Measurements from ENCODE around the gene NEDD4L.

NEDD4L gene

DNA sequence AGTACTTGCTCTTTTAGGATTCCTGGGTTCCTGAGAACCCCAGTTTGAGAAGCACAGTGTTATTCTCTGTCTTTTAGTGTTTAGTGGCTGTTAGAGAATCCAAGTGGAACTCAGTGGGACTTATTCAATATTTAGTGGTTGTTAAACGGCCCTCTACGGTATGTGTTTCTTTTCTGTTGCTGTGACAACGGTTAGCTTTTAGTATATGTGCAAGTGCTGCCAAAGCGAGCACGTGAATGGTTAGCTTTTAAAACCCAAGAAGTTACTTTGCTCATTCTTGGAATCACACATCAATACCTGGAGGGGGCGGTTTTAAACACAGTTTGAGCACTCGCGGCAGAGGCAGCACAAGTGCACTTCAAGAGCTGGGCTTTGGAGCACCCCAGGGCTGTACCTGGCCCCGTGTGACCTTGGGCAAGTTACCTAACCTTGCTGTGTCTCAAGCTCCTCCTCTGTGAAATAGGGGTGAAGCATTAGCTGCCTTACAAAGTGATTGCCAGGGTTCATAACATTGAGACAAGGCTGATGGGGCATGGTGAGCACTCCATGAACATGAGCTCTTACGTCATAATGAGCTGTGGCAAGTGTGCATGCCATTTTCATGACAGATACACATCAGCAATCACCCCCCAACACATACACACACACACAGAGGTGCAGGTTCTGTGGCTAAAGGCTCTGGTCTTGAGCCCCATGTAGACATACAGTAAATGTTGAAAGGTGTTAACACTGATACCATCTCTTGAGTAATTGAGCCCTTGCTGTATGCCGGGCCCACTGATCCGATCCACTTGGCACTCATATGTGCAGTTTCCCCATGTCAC lies 350.8 kb downstream of the NEDD4L start:
- no peak for DNase-seq (ENCODE audit: low read depth, low spot score)

DNA sequence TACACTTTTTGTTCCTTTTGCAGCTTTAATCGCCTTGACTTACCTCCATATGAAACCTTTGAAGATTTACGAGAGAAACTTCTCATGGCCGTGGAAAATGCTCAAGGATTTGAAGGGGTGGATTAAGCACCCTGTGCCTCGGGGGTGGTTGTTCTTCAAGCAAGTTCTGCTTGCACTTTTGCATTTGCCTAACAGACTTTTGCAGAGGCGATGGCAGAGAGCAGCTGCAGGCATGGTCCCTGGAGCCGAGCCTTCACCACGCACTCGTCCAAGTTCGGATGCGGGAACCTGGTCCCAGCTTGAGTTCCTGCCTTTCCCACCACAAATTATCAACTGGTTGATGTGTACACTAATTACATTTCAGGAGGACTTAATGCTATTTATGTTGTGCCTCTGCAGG lies 352.1 kb downstream of the NEDD4L start:
- DNase-seq (ENCODE audit: low read depth, low spot score) = no peak

DNA sequence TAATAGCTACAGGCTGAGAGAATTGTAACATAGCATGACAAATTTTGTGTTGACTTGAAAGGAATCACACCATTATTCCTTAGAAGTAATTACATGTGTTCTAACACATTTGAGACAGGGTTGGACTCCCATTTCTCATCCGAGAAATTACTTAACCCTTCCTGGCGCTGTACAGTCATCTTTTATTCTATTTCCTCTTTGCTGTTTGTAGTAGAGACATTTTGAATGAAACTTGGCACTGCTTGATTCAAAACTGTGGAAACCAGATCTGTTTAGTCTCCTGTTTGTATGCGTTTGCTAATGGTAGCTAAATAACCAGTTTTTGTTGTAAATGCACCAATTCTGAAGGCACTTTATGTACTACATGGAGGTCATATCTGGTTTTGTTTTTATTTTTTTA lies 352.9 kb downstream of the NEDD4L start:
- no peak for DNase-seq (ENCODE audit: low read depth, low spot score)

DNA sequence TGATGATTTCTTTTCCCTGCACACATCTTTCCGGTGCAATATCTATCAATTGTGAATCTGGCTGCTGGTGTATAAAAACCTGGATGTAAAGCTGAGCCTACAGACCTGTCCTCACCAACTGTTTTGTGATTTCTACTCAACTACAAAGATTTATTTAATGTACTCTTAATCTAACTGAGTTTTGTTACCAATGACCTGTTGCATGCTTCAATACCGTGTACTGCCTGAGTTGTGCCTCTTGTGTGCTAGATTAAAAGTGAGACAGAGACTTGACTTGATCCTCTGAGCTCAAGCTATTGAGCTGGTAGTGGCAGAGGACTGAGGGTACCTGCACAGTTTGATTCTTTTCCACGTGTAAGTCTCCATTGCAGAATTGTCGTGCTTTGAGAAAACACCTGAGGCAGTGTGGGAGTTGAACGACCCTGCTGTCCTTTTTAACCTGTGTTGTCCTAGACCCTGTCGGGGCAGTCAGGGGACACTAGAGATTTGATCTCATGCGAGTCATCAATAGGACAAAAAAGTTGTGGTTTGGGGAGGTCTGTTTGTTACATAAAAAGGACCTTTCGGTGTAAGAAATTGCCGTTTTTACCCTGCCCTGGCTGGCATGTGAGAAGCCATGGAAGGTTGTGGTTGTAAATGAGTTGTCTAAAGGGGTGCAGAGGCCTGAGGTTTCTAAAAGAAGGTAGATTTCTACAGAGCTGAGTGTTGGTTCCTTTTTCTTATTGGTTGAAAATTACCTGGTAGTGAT lies 353.5 kb downstream of the NEDD4L start:
- DNase-seq (ENCODE audit: low read depth, low spot score) = no peak

DNA sequence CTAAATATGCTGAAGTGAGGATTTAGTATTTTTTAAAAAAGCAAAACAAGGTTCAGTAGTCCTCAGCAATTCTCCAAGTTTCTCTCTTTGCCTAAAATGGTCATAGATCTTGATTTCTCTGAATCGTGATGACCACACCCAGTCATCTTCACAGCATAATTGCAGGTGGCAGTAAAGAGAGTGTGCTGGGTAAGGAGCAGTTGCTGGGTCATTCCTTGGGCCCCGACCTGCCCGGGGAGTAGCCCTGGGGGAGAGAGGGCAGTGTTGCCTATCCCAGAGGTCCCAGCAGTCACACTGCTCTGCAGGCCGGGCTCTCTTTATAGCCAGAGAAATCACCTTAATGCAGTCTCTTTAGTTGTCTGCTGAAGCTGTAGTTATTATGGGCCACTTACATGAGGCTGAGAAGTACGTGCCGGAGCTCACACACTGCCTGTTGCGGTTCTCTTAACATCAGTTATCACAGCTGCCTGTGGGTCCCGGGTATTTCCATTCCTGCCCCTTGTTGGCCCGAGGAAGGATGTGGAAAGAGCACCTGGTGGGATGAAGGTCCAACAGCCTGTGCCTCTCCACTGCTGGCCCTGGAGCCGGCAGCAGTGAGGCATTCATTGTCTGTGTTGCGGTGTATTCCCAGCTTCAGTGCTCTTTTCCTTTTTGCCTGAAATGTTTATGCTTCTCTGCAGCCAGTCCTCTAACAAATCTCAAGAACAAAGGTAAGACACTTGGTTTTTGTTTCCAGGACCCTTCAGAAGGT lies 354.8 kb downstream of the NEDD4L start:
- DNase-seq (ENCODE audit: low read depth, low spot score) = no peak

DNA sequence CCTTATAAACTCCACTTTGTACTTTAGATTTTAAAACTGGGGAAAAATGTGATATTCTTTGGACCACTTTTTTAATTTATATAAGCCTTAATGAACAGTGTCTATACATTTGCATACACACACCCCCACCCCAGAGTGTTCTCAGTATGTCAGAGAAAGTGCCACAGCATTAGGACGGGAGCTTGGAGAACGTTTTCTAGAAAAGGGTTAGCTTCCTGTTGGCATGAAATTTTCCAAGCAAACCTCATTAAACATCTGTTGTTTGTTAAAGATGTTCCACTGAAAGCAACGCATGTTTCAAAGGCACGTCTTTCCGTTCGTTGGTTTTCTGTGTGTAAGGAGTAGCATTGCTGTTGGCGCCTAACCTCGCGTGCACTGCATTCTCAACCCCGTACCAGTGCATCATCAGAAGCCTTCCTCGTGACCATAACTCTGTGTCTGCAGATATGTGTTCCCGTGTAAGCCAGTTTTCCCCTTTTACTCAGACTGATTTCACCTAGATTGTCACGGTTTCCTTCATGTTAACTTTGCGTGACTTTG lies 356.4 kb downstream of the NEDD4L start:
- no peak for DNase-seq (ENCODE audit: low read depth, low spot score)

DNA sequence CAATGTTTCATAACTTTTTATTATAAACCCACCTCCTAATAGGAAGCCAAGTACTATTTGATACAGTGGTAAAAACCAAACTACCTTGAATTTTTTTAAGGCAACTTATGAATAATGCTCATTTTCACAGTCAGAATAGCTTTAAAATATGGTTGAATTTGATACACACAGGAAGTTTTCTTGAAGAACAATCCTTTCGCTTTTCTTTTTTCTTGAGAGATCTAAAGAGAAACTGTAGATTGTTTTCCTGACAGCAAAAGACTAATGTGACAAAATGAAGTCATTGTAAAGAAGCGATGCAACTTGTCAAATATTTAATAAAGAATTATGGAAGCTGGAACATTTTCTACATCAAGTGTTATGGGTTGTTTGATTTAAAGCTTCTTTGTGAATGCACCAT lies 357.2 kb downstream of the NEDD4L start:
- no peak for DNase-seq (ENCODE audit: low read depth, low spot score)

DNA sequence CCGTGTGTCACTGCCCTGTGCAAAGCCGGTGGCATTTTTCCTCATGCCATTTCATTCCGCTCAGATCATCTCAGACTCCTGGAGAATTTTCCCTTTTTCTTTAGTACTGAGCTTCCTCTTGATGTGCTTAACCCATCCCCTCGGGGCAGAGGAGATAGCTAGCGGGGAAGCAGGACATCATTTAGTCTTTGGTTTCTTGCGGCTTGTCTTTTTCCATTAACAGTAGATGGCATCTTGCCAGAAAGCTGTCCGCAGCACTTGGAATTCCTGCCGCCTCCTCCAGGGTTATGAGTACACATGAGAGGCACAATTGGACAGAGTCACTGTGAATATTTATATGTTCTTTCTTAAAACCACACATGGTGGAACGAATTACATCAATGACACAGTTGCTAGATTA lies 358.2 kb downstream of the NEDD4L start:
- DNase-seq (ENCODE audit: low read depth, low spot score) = peak; percentile 41

DNA sequence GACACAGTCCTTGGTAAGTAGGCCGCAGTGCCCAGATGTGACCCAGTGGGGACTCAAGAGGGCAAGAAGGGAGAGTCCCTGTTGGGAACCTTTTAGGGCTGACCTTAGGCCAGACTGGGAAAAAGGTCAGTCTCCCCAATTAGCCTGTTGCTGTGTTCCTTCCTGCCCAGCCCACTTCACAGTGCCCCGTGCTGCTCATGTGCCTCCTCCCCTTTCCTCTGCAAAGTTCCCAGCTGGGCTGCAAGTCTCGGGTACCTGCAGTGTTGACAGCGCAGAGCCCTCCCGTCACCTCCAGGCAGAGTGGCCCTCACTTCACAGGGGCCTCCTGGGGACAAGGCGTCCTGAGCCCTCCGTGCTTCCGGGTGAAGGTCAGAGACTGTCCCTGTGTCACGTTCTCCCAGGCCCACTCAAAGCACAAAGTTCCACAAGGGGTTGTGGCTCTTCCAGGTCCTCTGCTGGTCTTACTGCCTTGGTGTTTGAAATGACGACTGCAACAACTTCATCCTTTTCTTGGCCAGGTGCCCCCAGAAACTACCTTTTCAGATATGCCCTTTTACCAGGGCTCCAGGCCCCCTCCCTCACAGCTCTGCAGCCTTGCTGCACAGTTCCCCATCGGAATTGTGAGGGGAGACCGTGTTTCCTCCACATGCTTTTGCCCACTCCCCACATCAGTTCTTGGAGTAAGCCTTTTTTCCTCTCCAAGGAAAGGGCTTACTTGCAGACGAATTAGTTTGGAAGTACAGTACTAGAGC lies 359.1 kb downstream of the NEDD4L start:
- DNase-seq (ENCODE audit: low read depth, low spot score) = no peak

DNA sequence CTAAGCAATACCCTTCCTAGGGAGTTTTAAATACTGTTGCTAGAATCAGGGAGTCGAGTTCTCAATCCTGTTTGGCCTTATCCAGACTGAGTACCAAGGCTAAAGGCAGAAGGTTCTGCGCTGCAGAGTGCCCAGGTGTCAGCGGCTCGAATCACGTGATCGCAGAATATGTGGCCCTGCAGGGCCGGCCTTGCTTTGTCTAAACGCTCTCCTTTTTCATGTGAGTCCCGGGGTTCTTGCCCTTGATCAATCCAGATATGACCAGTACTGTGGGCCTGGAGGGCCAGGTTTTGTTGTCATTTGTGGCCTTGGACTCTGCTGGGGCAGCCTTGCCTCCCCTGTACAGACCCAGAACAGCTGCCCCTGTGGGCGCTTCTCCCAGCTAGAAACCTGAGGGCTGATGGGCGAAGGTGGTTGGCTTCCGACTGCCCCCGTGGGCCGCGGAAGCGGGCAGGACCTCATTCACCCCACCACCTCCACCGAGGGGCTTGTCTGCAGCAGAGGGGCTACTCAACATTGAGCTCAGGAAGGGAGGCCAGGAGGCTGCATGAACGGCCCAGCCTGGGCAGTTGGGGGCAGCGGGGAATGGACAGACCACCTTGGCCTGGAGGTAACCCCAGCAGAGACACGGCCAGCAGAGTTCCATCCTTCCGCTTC lies 359.9 kb downstream of the NEDD4L start:
- DNase-seq (ENCODE audit: low read depth, low spot score) = no peak

DNA sequence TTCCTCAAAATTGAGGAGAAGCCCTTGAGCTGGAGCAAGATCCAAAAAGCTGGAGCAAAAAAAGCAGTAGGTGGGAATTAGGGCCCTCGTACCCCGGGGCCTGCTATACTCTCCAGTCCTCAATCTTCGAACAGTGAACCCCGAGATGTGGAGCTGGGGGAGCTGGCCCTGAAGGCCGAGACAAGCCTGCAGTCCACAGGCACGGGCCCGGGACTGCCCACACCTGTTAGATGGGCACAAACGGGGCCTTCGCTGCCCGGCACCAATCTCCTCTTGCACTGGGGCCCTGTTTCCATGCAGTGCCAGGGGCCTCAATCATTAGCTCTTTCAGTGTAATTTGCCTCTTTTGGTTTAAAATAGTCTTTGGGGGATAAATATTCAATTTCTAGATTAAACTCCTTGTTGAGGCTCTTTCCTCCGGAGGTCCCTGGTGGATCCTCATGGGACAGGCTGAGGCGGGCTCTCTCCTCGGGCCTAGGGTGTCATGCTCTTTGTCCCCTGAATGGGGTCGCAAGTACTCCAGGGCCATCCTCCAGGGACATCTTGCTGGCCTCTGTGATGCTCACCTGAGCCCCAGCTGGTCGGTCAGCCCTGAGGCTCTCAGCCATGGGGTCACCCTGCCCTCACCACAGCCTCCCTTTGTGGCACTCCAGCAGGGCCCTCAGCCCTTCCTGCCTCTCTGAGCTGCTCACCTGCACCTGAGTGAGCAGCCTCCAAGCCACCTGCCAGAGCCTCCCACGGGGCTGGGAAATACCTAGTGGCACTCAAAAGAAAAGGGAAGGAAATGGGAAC lies 361.3 kb downstream of the NEDD4L start:
- no peak for DNase-seq (ENCODE audit: low read depth, low spot score)

DNA sequence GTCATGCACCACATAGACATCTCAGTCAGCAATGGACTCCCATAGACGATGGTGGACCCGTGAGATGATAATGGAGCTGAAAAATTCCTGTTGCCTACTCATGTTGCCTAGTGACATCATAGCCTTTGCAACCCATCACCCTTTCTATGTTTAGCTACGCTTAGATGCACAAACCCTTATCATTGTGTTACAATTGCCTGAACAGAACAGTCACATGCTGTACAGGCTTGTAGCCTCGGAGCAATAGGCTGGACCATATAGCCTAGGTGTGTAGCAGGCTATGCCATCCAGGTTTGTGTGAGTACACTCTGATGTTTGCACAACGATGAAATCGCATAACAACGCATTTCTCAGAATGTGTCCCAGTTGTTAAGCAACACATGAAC lies 363.2 kb downstream of the NEDD4L start:
- DNase-seq (ENCODE audit: low read depth, low spot score) = no peak

DNA sequence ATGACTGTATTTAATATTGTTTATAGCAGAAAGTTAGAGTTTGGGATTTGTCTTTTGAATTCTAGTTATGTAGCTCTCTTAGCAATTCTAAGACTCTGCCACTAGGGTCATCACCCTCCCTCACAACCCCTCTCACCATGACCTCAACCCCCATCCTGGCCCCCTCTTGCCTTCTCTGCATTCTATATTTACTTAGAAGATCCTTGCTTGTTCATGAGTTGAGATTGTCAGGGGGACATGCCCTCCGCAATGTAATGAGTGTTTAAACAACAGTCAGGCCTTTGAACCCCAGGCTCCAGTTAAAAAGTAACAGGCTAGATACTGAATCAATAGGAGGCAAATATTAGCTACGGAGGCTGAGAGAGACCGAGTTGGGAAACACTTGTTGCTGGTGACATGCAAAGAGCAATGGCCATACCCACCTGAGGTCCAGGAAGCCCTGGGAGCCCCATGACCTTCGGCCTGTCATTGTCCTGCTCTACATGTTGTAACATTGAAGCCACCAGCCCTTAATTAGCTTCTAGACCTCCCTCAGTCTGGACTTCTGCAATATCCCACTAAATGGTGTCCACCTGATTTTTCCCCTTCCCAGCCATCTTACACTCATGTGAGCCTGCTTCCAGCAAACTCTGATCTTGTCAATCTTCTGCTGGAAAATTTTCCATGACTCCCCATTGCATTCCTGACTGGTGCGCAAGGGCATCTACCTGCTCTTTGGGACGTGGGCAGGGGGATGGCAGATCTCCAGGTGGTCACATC lies 363.8 kb downstream of the NEDD4L start:
- no peak for DNase-seq (ENCODE audit: low read depth, low spot score)

DNA sequence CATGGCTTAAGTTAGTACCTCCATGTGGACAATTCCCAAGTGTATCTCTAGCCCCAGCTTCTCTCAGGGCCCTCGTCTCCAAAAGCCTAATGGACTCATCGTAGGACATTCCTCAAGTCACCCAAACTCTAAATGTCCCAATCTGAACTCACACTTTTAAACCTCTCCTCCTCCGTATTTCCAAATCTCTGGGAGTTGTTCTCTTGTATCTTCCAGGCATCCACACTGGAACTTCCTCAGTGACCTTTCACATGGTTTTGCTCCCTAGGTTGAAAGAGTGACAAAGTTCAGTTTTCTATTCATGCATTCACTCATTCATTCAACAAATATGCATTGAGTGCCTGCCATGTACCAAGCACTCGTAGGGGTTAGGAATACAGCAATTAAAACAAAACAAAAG lies 364.6 kb downstream of the NEDD4L start:
- DNase-seq (ENCODE audit: low read depth, low spot score) = no peak

DNA sequence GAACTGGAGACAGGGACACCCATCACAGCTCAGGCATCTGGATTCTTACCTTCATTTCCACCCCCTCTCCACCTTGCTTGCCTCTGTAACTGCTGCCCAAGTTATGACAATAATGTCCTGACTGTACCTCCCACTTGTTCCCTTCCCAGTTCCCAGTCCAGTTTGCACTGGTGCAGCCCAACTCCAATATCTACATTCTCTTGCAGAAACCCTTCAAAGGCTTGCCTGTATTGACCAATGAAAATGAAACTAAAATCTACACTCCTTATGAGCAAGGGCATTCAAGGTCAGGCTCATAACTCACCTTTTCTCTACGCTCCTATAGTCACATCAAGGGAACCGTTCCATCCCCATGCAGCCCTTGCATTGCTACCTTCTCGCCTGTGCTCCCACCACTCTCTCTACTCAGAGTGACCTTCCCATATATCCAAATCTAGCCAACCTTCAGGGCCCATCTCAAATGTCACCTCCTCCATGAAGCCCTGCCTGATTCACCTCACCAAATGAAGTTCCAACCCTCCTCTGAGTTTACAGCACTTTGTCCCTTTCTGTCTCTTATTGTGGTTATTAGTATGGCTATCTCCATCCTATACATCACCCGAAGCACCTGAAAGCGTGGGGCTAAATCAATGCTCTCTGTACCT lies 365.9 kb downstream of the NEDD4L start:
- DNase-seq (ENCODE audit: low read depth, low spot score) = no peak

DNA sequence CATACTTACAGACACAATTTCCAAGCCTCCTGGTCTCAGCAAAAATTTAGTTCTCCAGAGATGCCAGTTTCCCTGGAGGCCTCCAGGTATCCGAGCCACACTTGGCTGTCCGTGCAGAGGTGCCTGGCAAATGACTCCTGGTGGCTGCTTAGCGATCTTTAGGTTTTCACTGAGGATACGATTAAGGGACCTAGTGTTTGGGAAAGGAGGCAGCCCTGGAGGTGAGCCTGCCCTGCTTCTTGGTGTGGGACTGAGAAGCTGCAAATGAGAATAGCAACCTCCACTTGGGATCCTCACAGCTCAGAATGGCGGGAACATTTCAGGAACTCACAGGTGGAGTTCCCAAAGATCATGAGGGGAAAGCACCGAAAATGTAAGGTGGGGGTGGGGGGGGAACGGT lies 367.3 kb downstream of the NEDD4L start:
- DNase-seq (ENCODE audit: low read depth, low spot score) = no peak

DNA sequence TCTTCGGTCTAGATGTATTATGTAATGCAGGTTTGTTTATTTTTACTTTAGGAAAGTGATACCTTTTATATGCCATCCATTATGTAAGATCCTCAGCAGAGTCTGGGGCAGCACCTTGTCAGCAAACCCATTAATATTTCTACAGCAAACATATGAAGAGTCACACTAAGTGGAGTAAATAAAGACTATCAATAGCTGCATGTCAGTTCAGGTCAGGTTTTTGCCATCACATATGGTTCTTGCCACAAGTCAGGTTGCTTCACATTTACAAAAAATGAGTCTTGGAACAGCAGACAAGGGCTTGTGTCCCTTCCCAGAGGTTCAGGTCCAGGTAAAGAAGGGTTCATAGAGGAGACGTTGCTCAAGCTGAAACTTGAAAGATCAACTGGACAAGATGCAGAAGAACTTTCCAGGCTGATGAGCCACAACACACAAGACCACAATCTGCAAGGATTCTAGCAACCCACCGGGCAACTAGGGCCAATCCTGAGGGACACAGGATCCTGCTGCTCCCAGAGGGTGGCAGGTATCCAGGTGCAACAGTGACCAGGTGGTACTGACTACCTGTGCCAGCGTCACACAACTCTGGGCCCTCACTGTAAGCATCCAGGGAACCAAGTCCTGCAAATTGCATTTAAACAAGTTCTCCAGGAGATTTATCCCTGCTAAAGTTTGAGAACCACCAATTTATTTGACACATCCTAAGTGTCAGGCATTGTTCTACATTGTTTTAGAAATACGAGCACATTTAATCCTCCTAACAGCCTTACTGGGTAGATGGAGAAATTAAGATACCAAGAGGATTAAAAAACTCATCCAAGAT lies 369.0 kb downstream of the NEDD4L start:
- no peak for DNase-seq (ENCODE audit: low read depth, low spot score)

Data from smooth muscle cell of the brain vasculature (primary cell).